AG04449 (cell line): Measurements from ENCODE around the gene NFS1.
"Not testable (repeated sequence)": the region's sequence is repeated elsewhere in the genome, so short reads cannot be mapped to it uniquely, and the experiment has no call there.

Experiments used
- CTCF ChIA-PET: fragments of 350-600 bp; formaldehyde crosslinking; extraction: SDS; loops from one replicate; lab custom pipeline; 2021; ENCODE audit warnings: antibody characterized with exemption; lab: Yijun Ruan, JAX
- POLR2A ChIA-PET: fragments of 400-600, 350-600 bp; formaldehyde crosslinking; extraction: SDS; loops from one replicate; lab custom pipeline; 2020; ENCODE audit warnings: antibody characterized with exemption, inconsistent platforms; lab: Yijun Ruan, JAX
- DNase-seq: peaks from one replicate; pipeline ENCODE4 v3.0.0-alpha.2; 2010; ENCODE audit warnings: low read depth, low spot score
- H3K4me3 ChIP-seq: 2 replicates; pipeline ENCODE4 v1.5.1; 2011; ENCODE audit warnings: low read depth, mild to moderate bottlenecking, control low read depth, low read length
- CTCF ChIP-seq: IDR thresholded peaks from one replicate; pipeline ENCODE4 v1.5.1; 2011; ENCODE audit warnings: mild to moderate bottlenecking, moderate library complexity, low read length, control low read depth, inconsistent platforms; ENCODE audit not compliant: insufficient read depth; ENCODE audit errors: missing control alignments

The NFS1 gene

DNA sequence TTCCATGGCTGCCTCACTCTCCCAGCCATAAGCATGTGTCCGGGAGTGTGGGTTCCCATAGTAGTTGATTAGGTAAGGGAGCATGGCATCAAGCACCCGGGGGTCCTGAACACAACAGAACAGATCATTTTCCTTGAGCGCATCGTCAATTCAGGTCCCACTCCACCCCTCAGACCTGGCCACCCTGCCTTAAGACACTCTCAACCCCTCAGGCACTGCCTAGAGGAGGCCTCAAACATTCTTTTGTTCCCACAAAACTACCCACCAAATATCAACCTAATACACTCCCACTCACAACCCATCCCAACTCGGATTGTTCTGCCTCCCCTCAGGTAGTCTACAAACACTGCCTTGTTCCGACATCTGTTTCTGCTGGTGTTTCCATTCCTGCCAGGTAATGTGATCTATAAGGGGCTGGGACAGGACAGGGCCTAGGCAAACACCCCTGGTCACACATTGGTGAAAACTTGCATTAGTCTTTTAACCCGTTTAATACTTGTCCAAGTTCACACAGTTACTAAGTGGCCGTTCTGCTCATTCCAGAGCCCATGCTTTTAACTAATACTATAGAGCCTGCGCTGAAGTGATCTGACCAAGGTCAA lies 1.4 kb downstream of the NFS1 start:
- H3K4me3 ChIP-seq: peak overlapping the region; percentile 98
- ChIA-PET POLR2A (no interaction called here), CTCF (no interaction called here)
- DNase-seq: no peak
- TF ChIP-seq CTCF: no peak

DNA sequence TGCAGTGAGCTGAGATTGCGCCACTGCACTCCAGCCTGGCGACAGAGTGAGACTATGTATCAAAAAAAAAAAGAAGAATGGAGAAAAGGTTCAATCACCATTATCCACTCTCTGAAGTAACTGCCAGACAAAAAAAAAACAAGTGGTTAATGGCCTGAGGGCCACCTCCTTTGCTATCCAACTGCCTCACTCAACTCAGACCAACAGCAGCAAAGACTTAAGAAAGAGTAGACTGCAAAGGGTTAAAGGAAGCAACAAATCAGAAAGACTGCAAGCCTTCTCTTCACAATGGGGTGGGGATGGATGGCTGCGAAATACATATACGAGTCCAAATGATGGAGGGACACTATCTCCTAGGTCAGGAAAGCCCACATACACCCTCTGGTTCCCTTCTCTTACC lies 3.2 kb downstream of the NFS1 start:
- no peak for TF ChIP-seq CTCF
- no peak for DNase-seq
- no peak overlapping the region for H3K4me3 ChIP-seq
- ChIA-PET POLR2A (no interaction called here), CTCF (no interaction called here)

DNA sequence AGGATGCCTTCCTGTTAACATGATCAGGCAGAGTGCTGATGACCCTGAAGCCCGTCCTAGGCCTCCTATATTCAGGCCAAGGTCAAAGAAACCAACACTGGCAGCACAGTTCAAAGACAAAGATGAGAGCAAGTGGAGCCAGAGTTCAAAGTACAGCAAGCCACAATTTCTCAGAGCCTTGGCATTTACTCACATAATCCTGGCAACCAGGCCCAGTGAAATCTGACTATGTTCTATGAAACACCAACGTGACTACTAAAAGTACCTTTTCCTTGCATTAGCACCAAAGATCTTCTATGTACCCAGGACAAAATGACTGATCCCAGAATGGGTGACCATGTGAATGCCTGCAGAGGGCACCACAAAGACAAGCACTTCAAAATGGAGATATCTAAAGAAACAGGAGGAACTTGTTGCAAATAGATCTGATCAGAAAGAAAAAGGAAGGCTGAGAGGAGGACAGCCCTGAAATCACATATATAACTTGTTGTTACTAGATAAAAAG lies 3.9 kb downstream of the NFS1 start:
- no peak for TF ChIP-seq CTCF
- H3K4me3 ChIP-seq: no peak overlapping the region
- POLR2A ChIA-PET: no interaction called here
- DNase-seq: no peak
- CTCF ChIA-PET: no interaction called here

DNA sequence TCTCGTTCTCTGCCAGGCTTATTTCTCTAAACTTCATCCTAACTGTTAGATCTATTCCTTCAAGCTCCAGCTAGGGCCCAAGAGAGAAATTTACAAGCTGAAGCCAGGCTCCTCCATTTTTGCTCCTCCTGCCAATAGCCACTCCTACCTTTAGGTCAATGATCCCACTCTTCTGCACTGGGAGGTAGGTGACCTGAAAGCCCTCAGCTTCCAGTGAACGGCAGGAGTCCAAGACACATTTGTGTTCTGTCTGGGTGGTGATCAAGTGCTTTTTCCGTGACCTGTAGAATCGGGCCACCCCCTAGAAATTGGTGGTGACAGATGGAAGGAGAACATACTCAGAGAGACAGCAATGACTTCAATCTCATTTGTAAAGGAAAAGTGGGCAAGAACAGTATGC lies 8.9 kb downstream of the NFS1 start:
- CTCF ChIA-PET: interaction anchor here (1.6 kb wide), 1 partner anchor 9 kb away, joined by 3 read pairs; the partner anchor contains the start of genes NFS1 and ROMO1

GRCh38 chr20:35686872-35687271 lies 12.3 kb downstream of the NFS1 start:
- TF ChIP-seq CTCF: peak; percentile 7
- H3K4me3 ChIP-seq, CTCF ChIA-PET, POLR2A ChIA-PET, DNase-seq: not testable (repeated sequence)

More for the DNA sequence above, 8.9 kb downstream of the NFS1 start:
- no peak overlapping the region for H3K4me3 ChIP-seq
- DNase-seq: no peak
- no peak for TF ChIP-seq CTCF
- POLR2A ChIA-PET: no interaction called here

- CTCF ChIA-PET, POLR2A ChIA-PET, H3K4me3 ChIP-seq, DNase-seq: not testable (repeated sequence)
Observed at GRCh38 chr20:35685368-35685767, 13.8 kb downstream of the NFS1 start.

GRCh38 chr20:35681960-35682359 lies 17.2 kb downstream of the NFS1 start:
- POLR2A ChIA-PET: no interaction called here
- CTCF ChIA-PET: no interaction called here
- H3K4me3 ChIP-seq: no peak overlapping the region
- DNase-seq: no peak
- no peak for TF ChIP-seq CTCF
